GM21381 (cell line): Measurements from ENCODE around the gene ITGA2B.
"Not testable (repeated sequence)": the region's sequence is repeated elsewhere in the genome, so short reads cannot be mapped to it uniquely, and the experiment has no call there.

Source experiments
- ATAC-seq: cut with Tn5 transposase; IDR thresholded peaks from one replicate; pipeline ENCODE4 v1.9.1; 2021; ENCODE audit warnings: mild to moderate bottlenecking, moderate library complexity; ENCODE audit not compliant: unreplicated experiment

The ITGA2B gene

GRCh38 chr17:44372036-44372435 is 17.4 kb downstream of the ITGA2B start:
- ATAC-seq, result no peak

- ATAC-seq, result not testable (repeated sequence)
These were observed 19.9 kb downstream of the ITGA2B start for GRCh38 chr17:44369414-44370023.

GRCh38 chr17:44368391-44369243 is 20.8 kb downstream of the ITGA2B start:
- ATAC-seq, result not testable (repeated sequence)

DNA sequence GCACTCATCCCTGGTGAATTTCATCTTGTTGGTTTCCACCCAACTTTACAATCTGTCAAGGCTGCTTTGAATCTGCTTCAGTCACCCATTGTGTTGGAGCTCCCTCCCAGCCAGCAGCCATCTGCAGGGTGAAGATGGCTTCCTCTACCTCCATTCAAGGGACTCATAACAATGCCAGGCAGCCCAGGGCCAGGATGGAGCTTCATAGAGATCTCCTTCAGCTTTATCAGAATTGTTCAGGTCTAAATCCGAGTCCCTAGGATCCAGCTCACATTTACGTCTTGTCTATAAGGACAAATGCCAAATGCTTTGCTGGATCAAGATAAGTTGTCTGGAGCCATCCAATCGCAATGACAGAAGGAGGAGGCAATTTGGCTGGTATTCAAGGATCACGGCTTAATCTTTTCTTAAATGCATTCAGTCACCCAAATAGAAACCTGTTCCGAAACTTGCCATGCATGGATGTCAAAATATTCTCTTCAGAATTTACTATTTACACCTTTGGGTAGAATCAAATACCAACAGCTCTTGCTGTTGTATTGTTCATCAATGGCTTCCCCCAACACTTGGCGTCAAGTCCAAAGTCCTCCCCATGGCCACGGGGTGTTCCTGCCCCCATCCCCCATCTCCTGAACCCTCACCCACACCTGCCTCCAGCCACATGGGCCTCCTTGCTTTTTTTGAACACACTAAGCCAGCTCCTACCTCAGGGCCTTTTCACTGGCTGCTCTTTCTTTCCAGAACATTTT is 22.0 kb downstream of the ITGA2B start:
- no peak for ATAC-seq

DNA sequence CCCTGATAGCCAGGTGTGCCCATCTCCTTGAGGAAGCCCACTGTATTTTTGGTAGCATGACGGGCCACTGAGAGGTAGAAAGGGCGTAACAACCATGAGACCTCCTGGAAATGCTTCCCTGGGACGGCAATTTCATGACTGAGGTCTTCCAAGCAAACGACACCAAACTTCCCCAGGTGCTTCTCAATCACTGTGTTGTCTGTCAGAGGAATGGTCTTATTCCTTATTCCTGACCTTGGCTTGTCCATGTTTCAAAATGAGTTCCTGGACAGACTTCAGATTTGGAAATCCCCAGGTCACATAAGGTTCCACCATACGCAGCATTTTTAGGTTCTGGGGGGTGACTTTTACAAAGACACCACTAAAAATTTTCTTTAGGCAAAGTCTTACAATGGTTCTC is 24.4 kb downstream of the ITGA2B start:
- not testable (repeated sequence) for ATAC-seq

DNA sequence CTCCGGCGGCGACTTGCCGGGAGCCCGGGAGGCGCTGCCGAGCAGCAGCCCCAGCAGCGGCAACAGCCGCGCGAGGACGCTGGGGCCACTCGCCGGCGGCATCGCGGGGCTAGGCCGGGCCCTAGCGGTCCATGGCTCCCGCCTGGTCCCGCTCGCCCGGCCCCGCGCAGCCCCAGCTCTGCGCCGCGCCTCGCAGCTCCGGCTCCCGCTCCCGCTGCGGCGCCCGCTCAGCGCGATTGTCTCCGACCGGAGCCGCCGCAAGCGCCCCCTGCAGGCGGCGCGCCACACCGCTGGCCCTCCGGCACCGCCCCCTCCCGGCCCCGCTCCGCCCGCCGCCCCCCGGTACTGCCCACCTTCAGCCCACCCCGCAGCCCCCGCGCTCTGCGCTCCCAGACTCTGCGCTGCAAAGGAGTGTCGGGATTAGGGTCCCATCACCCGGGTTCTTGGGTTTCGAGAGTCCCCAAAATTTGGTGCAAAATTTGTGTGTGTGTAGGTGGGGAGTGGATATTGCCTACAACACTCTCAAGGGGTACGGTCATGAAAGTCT is 25.8 kb downstream of the ITGA2B start, which contains the start of gene FAM171A2:
TSS of gene FAM171A2 (minus strand) at position 241 of the 547 bp plus-strand sequence. CDS start at position 102, 139 bp downstream.
- ATAC-seq, result no peak

GRCh38 chr17:44362949-44363612 is 26.4 kb downstream of the ITGA2B start:
- no peak for ATAC-seq

- no peak for ATAC-seq
These were observed 26.9 kb downstream of the ITGA2B start for GRCh38 chr17:44362459-44362948.

DNA sequence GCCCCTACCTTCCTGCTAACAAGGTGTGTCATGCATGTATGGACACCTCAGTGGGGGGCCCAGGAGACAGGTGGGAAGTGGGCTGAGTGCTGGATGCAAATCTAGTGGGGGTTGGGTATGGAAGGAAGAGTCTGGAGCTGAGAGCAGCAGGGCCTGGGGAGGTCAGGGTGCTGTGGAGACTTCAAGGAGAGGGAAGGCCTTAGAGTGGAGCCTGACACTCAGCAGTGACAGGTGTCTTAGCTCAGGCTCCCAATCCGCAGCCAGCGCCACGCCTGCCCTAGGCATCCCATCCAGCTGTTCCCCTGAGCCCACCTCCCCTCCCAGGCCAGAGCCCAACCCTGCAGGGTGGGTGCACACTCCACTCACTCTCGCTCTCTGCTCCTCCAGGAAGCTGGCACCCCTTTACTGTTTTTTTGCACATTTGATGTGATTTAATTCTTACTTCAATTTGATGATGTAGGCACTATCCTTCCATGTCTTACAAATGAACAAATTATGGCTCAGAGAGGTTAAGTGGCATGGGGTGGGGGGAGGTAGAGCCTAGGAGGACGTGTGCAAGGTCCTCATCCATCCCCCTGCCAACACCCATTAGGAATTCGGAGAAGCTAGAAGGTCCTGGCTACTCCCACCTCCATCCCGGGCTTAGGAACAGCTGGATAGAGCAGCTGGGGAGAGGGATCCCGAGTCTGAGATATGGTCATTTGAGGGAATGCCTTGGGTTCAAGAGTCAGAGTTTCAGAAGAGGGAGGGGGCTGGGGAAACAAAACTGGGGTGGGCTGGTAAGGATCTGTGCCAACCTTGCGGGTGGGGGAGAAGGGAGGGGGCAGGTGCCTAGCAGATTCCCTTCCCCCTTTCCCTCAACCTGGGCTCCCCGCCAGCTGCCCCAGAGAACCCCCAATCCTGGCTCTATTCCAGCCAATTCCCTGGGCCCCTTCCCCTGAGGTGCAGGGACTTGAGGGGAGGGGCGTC is 27.9 kb downstream of the ITGA2B start:
- ATAC-seq, result no peak

GRCh38 chr17:44360826-44361225 is 28.6 kb downstream of the ITGA2B start:
- ATAC-seq, result no peak

DNA sequence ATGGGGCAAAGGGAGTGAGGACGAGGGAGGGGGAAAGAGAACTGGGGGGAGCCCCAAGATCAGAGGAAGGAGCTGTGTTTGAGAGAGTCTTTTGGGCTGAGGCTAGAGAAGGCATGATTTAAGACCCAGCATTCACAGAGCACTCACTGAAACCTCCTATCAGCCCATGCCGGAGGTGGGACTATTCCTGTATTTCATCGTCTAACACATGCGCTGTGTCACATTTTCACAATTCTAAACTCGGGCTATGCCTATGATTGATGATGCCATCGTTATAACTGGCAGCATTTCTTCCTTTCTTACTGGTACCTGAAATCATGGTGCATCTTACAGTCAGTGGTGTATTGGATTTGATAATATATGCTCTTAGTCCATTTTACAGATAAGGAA is 29.3 kb downstream of the ITGA2B start:
- ATAC-seq, result no peak

DNA sequence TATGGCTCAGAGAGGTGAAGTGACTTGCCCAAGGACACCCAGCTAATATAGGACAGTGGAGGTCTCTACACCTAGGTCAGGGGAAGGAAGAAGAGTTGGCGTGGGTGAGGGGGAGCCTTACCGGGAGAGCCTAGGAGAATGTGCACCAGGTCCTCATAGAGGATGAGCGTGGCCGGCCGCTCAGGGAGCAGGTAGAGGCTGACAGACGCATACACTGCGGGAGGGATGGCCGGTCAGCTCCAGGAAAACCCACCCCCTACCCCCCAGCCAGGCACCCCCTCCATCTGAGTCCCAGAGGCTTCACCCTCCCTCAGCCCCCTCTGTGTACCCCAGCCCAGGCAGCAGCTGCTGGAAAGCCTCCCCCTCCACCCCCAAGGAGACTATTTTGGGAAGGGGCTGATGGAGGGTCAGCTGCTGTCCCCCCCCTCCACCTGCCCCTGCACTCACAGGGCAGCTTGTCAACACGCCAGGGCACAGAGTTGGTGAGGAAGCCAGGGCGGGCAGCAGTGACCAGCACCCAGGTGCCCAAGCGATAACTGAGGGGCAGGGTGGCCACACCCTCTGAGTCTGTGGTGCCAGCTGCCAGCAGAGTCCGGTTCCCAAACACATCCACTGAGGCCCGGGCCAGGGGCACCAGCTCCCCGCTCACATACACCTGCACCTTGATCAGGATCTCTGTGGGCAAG is 29.8 kb downstream of the ITGA2B start:
- ATAC-seq, result no peak

- no peak for ATAC-seq
These were observed 30.4 kb downstream of the ITGA2B start for GRCh38 chr17:44359006-44359405.

GRCh38 chr17:44358066-44358465 is 31.4 kb downstream of the ITGA2B start:
- no peak for ATAC-seq

DNA sequence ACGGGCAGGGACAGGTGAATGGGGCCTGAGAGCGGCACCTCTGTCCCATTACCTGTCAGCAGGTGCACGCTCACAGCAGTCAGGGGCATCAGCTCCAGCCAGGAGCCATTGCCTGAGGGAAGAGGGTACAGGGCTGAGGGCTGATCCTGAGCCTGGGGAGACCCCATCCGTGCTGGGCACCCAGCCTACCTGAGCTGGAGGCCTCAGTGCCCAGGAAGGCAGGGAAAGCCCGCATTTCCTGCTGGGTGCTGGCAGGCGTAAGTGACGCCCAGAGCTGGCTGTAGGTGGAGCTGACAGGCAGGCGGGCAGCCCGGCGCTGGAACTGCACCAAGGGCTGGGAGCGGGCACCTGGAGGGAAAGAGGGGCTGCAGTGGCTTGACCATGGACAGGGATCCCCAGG is 33.2 kb downstream of the ITGA2B start:
- no peak for ATAC-seq

DNA sequence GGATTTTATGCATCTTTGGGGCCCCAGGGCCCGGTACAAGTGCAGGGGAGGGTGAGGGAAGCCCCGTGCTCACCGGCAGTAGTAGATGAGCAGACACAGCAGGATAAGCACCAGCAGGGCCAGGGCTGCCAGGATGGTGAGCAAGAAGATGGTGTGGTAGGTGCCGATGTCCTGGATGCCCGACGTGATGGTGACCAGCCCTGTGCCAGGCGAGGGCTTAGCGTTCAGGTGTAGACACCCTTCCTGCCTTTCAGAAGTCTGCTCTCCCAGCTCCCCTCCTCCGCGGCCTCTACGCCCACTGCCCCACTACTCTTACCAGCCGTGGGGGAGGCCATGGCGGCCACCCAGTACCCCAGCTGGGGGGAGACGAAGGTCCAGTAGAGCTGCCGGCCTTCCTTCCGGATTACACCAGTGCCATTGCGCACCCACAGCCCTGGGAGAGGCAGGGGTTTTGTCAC is 33.8 kb downstream of the ITGA2B start:
- ATAC-seq, result no peak

DNA sequence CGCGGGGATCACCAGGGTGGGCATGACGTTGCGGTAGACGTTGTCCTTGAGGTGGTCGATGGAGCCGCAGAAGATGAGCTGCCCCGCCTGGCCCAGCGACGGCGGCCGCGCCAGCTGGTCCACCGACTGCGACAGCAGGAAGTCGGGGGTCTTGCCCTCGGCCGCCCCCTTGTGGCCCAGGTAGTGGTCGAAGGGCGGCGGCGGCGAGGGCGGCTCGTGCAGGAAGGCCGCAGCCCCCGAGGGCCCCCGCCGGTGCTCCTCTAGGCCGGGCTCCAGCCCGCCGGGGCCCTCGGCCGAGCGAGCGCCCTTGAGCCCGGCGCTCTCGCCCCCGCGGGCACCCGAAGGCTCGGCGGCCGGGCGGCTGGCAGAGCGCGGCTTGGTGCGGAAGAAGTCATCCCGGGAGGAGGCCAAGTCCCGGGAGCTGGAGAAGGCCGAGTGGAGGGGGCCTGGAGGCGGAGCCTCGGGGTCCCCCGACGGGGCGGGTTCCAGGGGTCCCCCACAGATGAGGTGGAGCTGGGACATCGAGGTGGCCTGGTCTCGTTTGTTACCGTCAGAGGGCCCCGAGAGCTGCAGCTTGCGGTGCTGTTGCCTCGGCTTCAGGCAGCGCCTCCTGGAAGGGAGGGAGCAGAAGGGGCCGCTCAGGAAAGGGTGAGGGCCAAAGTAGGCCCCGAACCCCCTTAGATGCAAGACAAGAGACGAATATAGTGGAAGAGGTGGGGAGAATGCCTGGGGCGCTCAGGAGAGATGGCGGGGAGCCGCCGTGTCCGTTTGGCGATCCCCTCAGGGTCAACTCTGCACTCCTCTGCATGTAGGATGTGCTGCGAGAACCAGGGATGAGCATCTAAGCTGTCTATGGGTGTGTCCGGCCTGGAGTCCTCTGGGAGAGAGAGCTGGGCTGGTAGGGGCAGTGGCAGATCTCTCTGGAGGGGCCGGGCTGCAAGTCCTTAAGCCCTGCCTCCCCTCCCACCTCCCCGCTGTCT is 34.6 kb downstream of the ITGA2B start:
- no peak for ATAC-seq
